HepG2 (cell line): ENCODE measurements around the gene TWNK. TPM values are rescaled to one million over a fixed set of nuclear protein-coding genes. Genes with fewer than 3 reads are reported as not detected.

ENCODE experiments used
- ARHGAP35 ChIP-seq: sonication (generic); formaldehyde crosslinking; IDR thresholded peaks from 2 replicates; pipeline ENCODE4 v1.9.0; 2022; ENCODE audit warnings: mild to moderate bottlenecking, inconsistent platforms, moderate library complexity, missing genetic modification reagents, borderline replicate concordance
- ATAD3A ChIP-seq: sonication (generic); formaldehyde crosslinking; IDR thresholded peaks from 2 replicates; pipeline ENCODE4 v1.4.0; 2020; ENCODE audit warnings: missing genetic modification reagents
- EP300 ChIP-seq, 3 experiments: sonication (generic) in 1 of 3; formaldehyde crosslinking in 1 of 3; IDR thresholded peaks; 2 replicates each; pipeline versions ENCODE4 v1.5.1 to v1.6.1; 2011 to 2020; ENCODE audit warnings: low read depth in 2 of 3, low read length in 2 of 3, borderline replicate concordance in 1 of 3, improper control_type of control experiment in 1 of 3, mild to moderate bottlenecking in 1 of 3, missing genetic modification reagents in 1 of 3, moderate library complexity in 1 of 3
- GTF3A ChIP-seq: sonication (generic); formaldehyde crosslinking; conservative IDR thresholded peaks from 2 replicates; pipeline ENCODE4 v1.4.0; 2020; ENCODE audit warnings: mild to moderate bottlenecking, missing genetic modification reagents
- HES4 ChIP-seq: sonication (generic); formaldehyde crosslinking; IDR thresholded peaks from 2 replicates; pipeline ENCODE4 v1.9.0; 2021; ENCODE audit warnings: mild to moderate bottlenecking, missing genetic modification reagents, borderline replicate concordance
- KLF9 ChIP-seq: IDR thresholded peaks from 2 replicates; pipeline ENCODE4 v1.6.1; 2016; ENCODE audit warnings: low read depth
- MYNN ChIP-seq: sonication (generic); formaldehyde crosslinking; IDR thresholded peaks from 2 replicates; pipeline ENCODE4 v1.4.0; 2020; ENCODE audit warnings: mild to moderate bottlenecking, low read depth, missing genetic modification reagents
- PHF20 ChIP-seq: sonication (generic); formaldehyde crosslinking; IDR thresholded peaks from 2 replicates; pipeline ENCODE4 v1.5.0; 2020; ENCODE audit warnings: mild to moderate bottlenecking, missing genetic modification reagents
- RARG ChIP-seq: sonication (generic); formaldehyde crosslinking; IDR thresholded peaks from 2 replicates; pipeline ENCODE4 v1.4.0; 2020; ENCODE audit warnings: low read depth, mild to moderate bottlenecking, missing genetic modification reagents
- ZNF136 ChIP-seq: sonication (generic); formaldehyde crosslinking; IDR thresholded peaks from 2 replicates; pipeline ENCODE4 v1.8.1; 2022; ENCODE audit warnings: low read depth, mild to moderate bottlenecking, moderate library complexity, missing genetic modification reagents
- ZNF24 ChIP-seq: fragments of 450-650 bp; IDR thresholded peaks from 2 replicates; pipeline ENCODE4 v1.6.1; 2017; ENCODE audit warnings: antibody characterized with exemption, mild to moderate bottlenecking
- ZNF34 ChIP-seq: sonication (generic); formaldehyde crosslinking; IDR thresholded peaks from 2 replicates; pipeline ENCODE4 v1.4.0; 2020; ENCODE audit warnings: mild to moderate bottlenecking, missing genetic modification reagents, borderline replicate concordance
- ZNF773 ChIP-seq: sonication (generic); formaldehyde crosslinking; IDR thresholded peaks from 2 replicates; pipeline ENCODE4 v1.4.0; 2020; ENCODE audit warnings: missing genetic modification reagents, borderline replicate concordance
- polyA plus RNA-seq, 8 experiments: library from polyadenylated mRNA; depleted of rRNA in 3 of 8; stranded (reverse) in 7 of 8; unstranded in 1 of 8; fragments of >200 nt; fragmentation: Illumina TruSeq in 4 of 8; extraction: Trizol in 4 of 8; gene quantifications; 2 replicates each; pipeline versions ENCODE4 v1.2.1 to v1.2.3, GENCODE V29; 2011 to 2016; ENCODE audit warnings: low read depth in 4 of 8, missing spikeins in 1 of 8, mixed read lengths in 1 of 8; ENCODE audit not compliant: insufficient read depth in 1 of 8
- total RNA-seq, 5 experiments: library from RNA; depleted of rRNA; stranded (reverse); fragments of >200 nt; fragmentation: Illumina TruSeq; extraction: Trizol; gene quantifications; 2 replicates each; pipeline ENCODE4 v1.2.3, GENCODE V29; 2016; ENCODE audit warnings: low read depth in 1 of 5
- TF ChIP-seq, protein P1 (sequence below): sonication (generic); formaldehyde crosslinking; IDR thresholded peaks from 2 replicates; pipeline ENCODE4 v1.4.0; 2020; ENCODE audit warnings: missing genetic modification reagents
- TF ChIP-seq, protein P2 (sequence below): sonication (generic); formaldehyde crosslinking; IDR thresholded peaks from 2 replicates; pipeline ENCODE4 v1.8.0; 2023; ENCODE audit warnings: mild to moderate bottlenecking, missing genetic modification reagents
- TF ChIP-seq, protein P3 (sequence below): IDR thresholded peaks from 2 replicates; pipeline ENCODE4 v1.6.1; 2012; ENCODE audit warnings: low read length, improper control_type of control experiment
- TF ChIP-seq, protein P4 (sequence below): sonication (generic); formaldehyde crosslinking; IDR thresholded peaks from 2 replicates; pipeline ENCODE4 v1.5.1; 2020; ENCODE audit warnings: mild to moderate bottlenecking, missing genetic modification reagents
- TF ChIP-seq, protein P5 (sequence below): fragments of 450-650 bp; IDR thresholded peaks from 2 replicates; pipeline ENCODE4 v1.6.1; 2016

TWNK gene
- total and polyA plus RNA-seq, 2 of the 13 experiments (the other 11 are each of a cell fraction or from before 2014, with no cell fraction given), result 10.7 to 16.5 TPM

DNA sequence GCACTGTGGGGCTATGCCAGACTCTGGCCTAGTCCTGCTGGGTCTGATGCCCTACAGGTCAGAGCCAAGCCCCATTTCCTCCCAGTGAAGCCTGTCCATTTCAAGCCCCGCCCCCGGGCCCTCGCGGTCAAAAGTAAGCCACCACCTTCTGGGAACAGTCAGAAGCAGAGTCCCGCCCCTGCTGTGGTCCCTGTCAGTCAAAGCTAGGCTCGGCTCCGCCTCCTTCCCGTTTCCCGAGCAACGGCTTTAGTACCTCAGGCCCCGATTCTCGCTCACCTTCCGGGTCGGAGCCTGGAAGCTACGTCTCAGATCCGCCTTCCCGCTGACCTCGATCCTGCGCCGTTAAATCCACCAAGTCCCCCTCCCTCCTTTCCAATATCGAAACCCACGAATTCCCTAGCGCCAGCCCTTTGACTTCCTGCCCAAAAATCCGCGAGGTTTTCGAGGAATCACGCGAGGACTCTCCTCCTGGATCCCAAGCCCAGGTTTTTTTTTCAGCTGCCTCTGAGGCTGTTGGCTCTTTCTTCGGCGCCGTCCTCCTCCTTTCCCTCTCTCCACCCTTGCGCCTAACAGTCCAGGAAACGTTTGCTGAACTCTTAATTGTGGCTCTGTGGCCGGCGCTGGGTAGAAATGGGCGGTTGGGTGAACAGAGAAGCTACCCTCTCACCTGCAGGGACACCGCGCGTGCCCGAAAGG is 55.5 kb downstream of the TWNK start (continued):
- TF ChIP-seq, protein P1, sequence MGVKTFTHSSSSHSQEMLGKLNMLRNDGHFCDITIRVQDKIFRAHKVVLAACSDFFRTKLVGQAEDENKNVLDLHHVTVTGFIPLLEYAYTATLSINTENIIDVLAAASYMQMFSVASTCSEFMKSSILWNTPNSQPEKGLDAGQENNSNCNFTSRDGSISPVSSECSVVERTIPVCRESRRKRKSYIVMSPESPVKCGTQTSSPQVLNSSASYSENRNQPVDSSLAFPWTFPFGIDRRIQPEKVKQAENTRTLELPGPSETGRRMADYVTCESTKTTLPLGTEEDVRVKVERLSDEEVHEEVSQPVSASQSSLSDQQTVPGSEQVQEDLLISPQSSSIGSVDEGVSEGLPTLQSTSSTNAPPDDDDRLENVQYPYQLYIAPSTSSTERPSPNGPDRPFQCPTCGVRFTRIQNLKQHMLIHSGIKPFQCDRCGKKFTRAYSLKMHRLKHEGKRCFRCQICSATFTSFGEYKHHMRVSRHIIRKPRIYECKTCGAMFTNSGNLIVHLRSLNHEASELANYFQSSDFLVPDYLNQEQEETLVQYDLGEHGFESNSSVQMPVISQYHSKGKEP (CRISPR knock-in tag), result no peak
- TF ChIP-seq ARHGAP35, result no peak
- no peak for TF ChIP-seq ZNF24
- TF ChIP-seq KLF9 (CRISPR knock-in tag), result no peak
- no peak for TF ChIP-seq RARG (CRISPR knock-in tag)
- TF ChIP-seq, protein P2, sequence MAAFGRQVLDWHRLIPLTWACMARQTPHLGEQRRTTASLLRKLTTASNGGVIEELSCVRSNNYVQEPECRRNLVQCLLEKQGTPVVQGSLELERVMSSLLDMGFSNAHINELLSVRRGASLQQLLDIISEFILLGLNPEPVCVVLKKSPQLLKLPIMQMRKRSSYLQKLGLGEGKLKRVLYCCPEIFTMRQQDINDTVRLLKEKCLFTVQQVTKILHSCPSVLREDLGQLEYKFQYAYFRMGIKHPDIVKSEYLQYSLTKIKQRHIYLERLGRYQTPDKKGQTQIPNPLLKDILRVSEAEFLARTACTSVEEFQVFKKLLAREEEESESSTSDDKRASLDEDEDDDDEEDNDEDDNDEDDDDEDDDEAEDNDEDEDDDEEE (CRISPR knock-in tag), result no peak
- no peak for TF ChIP-seq MYNN (CRISPR knock-in tag)
- TF ChIP-seq PHF20 (CRISPR knock-in tag), result peak; percentile 62
- TF ChIP-seq ZNF773 (CRISPR knock-in tag), result no peak
- TF ChIP-seq, protein P3, sequence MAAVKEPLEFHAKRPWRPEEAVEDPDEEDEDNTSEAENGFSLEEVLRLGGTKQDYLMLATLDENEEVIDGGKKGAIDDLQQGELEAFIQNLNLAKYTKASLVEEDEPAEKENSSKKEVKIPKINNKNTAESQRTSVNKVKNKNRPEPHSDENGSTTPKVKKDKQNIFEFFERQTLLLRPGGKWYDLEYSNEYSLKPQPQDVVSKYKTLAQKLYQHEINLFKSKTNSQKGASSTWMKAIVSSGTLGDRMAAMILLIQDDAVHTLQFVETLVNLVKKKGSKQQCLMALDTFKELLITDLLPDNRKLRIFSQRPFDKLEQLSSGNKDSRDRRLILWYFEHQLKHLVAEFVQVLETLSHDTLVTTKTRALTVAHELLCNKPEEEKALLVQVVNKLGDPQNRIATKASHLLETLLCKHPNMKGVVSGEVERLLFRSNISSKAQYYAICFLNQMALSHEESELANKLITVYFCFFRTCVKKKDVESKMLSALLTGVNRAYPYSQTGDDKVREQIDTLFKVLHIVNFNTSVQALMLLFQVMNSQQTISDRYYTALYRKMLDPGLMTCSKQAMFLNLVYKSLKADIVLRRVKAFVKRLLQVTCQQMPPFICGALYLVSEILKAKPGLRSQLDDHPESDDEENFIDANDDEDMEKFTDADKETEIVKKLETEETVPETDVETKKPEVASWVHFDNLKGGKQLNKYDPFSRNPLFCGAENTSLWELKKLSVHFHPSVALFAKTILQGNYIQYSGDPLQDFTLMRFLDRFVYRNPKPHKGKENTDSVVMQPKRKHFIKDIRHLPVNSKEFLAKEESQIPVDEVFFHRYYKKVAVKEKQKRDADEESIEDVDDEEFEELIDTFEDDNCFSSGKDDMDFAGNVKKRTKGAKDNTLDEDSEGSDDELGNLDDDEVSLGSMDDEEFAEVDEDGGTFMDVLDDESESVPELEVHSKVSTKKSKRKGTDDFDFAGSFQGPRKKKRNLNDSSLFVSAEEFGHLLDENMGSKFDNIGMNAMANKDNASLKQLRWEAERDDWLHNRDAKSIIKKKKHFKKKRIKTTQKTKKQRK, result no peak
- TF ChIP-seq ZNF136 (CRISPR knock-in tag), result no peak
- no peak for TF ChIP-seq HES4 (CRISPR knock-in tag)
- TF ChIP-seq, protein P4, sequence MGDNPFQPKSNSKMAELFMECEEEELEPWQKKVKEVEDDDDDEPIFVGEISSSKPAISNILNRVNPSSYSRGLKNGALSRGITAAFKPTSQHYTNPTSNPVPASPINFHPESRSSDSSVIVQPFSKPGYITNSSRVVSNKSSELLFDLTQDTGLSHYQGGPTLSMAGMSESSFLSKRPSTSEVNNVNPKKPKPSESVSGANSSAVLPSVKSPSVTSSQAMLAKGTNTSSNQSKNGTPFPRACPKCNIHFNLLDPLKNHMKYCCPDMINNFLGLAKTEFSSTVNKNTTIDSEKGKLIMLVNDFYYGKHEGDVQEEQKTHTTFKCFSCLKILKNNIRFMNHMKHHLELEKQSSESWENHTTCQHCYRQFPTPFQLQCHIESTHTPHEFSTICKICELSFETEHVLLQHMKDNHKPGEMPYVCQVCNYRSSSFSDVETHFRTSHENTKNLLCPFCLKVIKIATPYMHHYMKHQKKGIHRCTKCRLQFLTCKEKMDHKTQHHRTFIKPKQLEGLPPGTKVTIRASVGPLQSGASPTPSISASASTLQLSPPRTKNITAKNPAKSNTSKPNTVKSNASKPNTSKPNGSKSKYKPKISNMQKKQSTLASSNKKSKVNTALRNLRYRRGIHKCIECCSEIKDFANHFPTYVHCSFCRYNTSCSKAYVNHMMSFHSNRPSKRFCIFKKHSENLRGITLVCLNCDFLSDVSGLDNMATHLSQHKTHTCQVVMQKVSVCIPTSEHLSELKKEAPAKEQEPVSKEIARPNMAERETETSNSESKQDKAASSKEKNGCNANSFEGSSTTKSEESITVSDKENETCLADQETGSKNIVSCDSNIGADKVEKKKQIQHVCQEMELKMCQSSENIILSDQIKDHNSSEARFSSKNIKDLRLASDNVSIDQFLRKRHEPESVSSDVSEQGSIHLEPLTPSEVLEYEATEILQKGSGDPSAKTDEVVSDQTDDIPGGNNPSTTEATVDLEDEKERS (CRISPR knock-in tag), result no peak
- no peak for TF ChIP-seq GTF3A (CRISPR knock-in tag)
- TF ChIP-seq ZNF34 (CRISPR knock-in tag), result no peak
- no peak for TF ChIP-seq EP300 (IDR thresholded peaks at IDR 0.05; ENCODE audit: low read depth in 2 of 2, low read length in 2 of 2)
- TF ChIP-seq EP300 (CRISPR knock-in tag; IDR thresholded peaks at IDR 0.05; ENCODE audit: borderline replicate concordance), result no peak
- no peak for TF ChIP-seq ATAD3A (CRISPR knock-in tag)
- TF ChIP-seq, protein P5, sequence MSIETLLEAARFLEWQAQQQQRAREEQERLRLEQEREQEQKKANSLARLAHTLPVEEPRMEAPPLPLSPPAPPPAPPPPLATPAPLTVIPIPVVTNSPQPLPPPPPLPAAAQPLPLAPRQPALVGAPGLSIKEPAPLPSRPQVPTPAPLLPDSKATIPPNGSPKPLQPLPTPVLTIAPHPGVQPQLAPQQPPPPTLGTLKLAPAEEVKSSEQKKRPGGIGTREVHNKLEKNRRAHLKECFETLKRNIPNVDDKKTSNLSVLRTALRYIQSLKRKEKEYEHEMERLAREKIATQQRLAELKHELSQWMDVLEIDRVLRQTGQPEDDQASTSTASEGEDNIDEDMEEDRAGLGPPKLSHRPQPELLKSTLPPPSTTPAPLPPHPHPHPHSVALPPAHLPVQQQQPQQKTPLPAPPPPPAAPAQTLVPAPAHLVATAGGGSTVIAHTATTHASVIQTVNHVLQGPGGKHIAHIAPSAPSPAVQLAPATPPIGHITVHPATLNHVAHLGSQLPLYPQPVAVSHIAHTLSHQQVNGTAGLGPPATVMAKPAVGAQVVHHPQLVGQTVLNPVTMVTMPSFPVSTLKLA, result no peak
